HepG2 (cell line): ENCODE data around the gene NPAS2. TPM values are rescaled to one million over a fixed set of nuclear protein-coding genes. Genes with fewer than 3 reads are reported as not detected.

Experiments
- CBFB ChIP-seq: sonication (generic); formaldehyde crosslinking; IDR thresholded peaks from 2 replicates; pipeline ENCODE4 v1.4.0; 2020; ENCODE audit warnings: missing genetic modification reagents
- DPF2 ChIP-seq: sonication (generic); formaldehyde crosslinking; IDR thresholded peaks from 2 replicates; pipeline ENCODE4 v1.4.0; 2020; ENCODE audit warnings: mild to moderate bottlenecking, low read depth, missing genetic modification reagents, borderline replicate concordance
- NCOA5 ChIP-seq: sonication (generic); formaldehyde crosslinking; IDR thresholded peaks from 2 replicates; pipeline ENCODE4 v1.4.0; 2020; ENCODE audit warnings: missing genetic modification reagents
- NFIC ChIP-seq: IDR thresholded peaks from 2 replicates; pipeline ENCODE4 v1.6.1; 2012; ENCODE audit warnings: mild to moderate bottlenecking, low read length, inconsistent platforms
- SMC3 ChIP-seq: IDR thresholded peaks from 2 replicates; pipeline ENCODE4 v1.6.1; 2011; ENCODE audit warnings: low read length, improper control_type of control experiment
- SOX6 ChIP-seq, 2 experiments: fragments of 450-650 bp in 1 of 2; sonication (generic) in 1 of 2; formaldehyde crosslinking in 1 of 2; IDR thresholded peaks; 2 replicates each; pipeline versions ENCODE4 v1.4.0 to v1.6.1; 2017 to 2020; ENCODE audit warnings: antibody characterized with exemption in 1 of 2, mild to moderate bottlenecking in 1 of 2, missing genetic modification reagents in 1 of 2
- TCF7 ChIP-seq: sonication (generic); IDR thresholded peaks from 2 replicates; pipeline ENCODE4 v1.6.1; 2016; ENCODE audit warnings: antibody characterized with exemption, low read depth
- ZBTB26 ChIP-seq: IDR thresholded peaks from 2 replicates; pipeline ENCODE4 v1.6.1; 2016; ENCODE audit warnings: missing compliant biosample characterization, missing genetic modification reagents, borderline replicate concordance
- ZBTB39 ChIP-seq: sonication (generic); formaldehyde crosslinking; IDR thresholded peaks from 2 replicates; pipeline ENCODE4 v1.5.0; 2020; ENCODE audit warnings: missing genetic modification reagents
- ZC3H13 ChIP-seq: sonication (generic); formaldehyde crosslinking; IDR thresholded peaks from 2 replicates; pipeline ENCODE4 v1.8.1; 2023; ENCODE audit warnings: mild to moderate bottlenecking, missing genetic modification reagents, moderate library complexity
- ZNF18 ChIP-seq: sonication (generic); formaldehyde crosslinking; IDR thresholded peaks from 2 replicates; pipeline ENCODE4 v1.8.0; 2022; ENCODE audit warnings: mild to moderate bottlenecking, missing genetic modification reagents; ENCODE audit not compliant: insufficient replicate concordance
- ZNF251 ChIP-seq: sonication (generic); formaldehyde crosslinking; IDR thresholded peaks from 2 replicates; pipeline ENCODE4 v1.9.0; 2021; ENCODE audit warnings: mild to moderate bottlenecking, missing genetic modification reagents
- ZNF263 ChIP-seq: sonication (generic); formaldehyde crosslinking; IDR thresholded peaks from 2 replicates; pipeline ENCODE4 v1.4.0; 2020; ENCODE audit warnings: missing genetic modification reagents
- ZNF432 ChIP-seq: sonication (generic); formaldehyde crosslinking; IDR thresholded peaks from 2 replicates; pipeline ENCODE4 v1.5.0; 2020; ENCODE audit warnings: missing genetic modification reagents, mild to moderate bottlenecking, borderline replicate concordance
- ZNF468 ChIP-seq: sonication (generic); formaldehyde crosslinking; IDR thresholded peaks from 2 replicates; pipeline ENCODE4 v1.8.0; 2022; ENCODE audit warnings: mild to moderate bottlenecking, moderate library complexity, missing genetic modification reagents
- ZNF557 ChIP-seq: sonication (generic); formaldehyde crosslinking; IDR thresholded peaks from 2 replicates; pipeline ENCODE4 v1.4.0; 2020; ENCODE audit warnings: missing genetic modification reagents
- ZNF597 ChIP-seq: sonication (generic); formaldehyde crosslinking; IDR thresholded peaks from 2 replicates; pipeline ENCODE4 v1.5.0; 2020; ENCODE audit warnings: missing genetic modification reagents
- ZNF616 ChIP-seq: sonication (generic); formaldehyde crosslinking; IDR thresholded peaks from 2 replicates; pipeline ENCODE4 v1.5.0; 2020; ENCODE audit warnings: low read depth, mild to moderate bottlenecking, missing genetic modification reagents
- ZNF775 ChIP-seq: sonication (generic); formaldehyde crosslinking; IDR thresholded peaks from 2 replicates; pipeline ENCODE4 v1.4.0; 2020; ENCODE audit warnings: missing genetic modification reagents, mild to moderate bottlenecking, moderate library complexity, borderline replicate concordance
- ZSCAN5A ChIP-seq: sonication (generic); formaldehyde crosslinking; IDR thresholded peaks from 2 replicates; pipeline ENCODE4 v1.8.0; 2022; ENCODE audit warnings: mild to moderate bottlenecking, missing genetic modification reagents, borderline replicate concordance
- polyA plus RNA-seq, 8 experiments: library from polyadenylated mRNA; depleted of rRNA in 3 of 8; stranded (reverse) in 7 of 8; unstranded in 1 of 8; fragments of >200 nt; fragmentation: Illumina TruSeq in 4 of 8; extraction: Trizol in 4 of 8; gene quantifications; 2 replicates each; pipeline versions ENCODE4 v1.2.1 to v1.2.3, GENCODE V29; 2011 to 2016; ENCODE audit warnings: low read depth in 4 of 8, missing spikeins in 1 of 8, mixed read lengths in 1 of 8; ENCODE audit not compliant: insufficient read depth in 1 of 8
- total RNA-seq, 5 experiments: library from RNA; depleted of rRNA; stranded (reverse); fragments of >200 nt; fragmentation: Illumina TruSeq; extraction: Trizol; gene quantifications; 2 replicates each; pipeline ENCODE4 v1.2.3, GENCODE V29; 2016; ENCODE audit warnings: low read depth in 1 of 5

NPAS2 gene
- total and polyA plus RNA-seq, 2 of the 13 experiments (the other 11 are each of a cell fraction or from before 2014, with no cell fraction given), result 14.8 to 37.5 TPM

GRCh38 chr2:101001691-101002561, 182.0 kb downstream of the NPAS2 start, which contains the start of gene RPL31 (continued):
- TF ChIP-seq ZBTB26 (CRISPR knock-in tag) (peak; percentile 91), ZBTB39 (CRISPR knock-in tag) (peak; percentile 85; the same call in 1 of the 2 replicates), NCOA5 (CRISPR knock-in tag) (no peak), ZNF597 (CRISPR knock-in tag) (no peak), ZNF468 (CRISPR knock-in tag) (peak; percentile 89), DPF2 (CRISPR knock-in tag) (0 out of 2 replicates have a peak, but pooled peaks have one; percentile 32), ZC3H13 (CRISPR knock-in tag) (peak; percentile 92), TCF7 (0 out of 2 replicates have a peak, but pooled peaks have one; percentile 22), NFIC (no peak), ZNF251 (CRISPR knock-in tag) (peak; percentile 91), ZNF775 (peak; percentile 79), SOX6 (IDR thresholded peaks at IDR 0.05) (no peak), SOX6 (CRISPR knock-in tag; IDR thresholded peaks at IDR 0.05) (peak; percentile 81), ZNF18 (CRISPR knock-in tag) (peak; percentile 93), ZSCAN5A (peak; percentile 99), ZNF557 (CRISPR knock-in tag) (no peak), CBFB (CRISPR knock-in tag) (peak; percentile 85; the same call in 1 of the 2 replicates), SMC3 (no peak), ZNF263 (CRISPR knock-in tag) (no peak), ZNF432 (CRISPR knock-in tag) (no peak), ZNF616 (CRISPR knock-in tag) (peak; percentile 96)
